Kidney epithelial cell (primary cell): ENCODE measurements around the gene HOXB3. TPM values are rescaled to one million over a fixed set of nuclear protein-coding genes. Genes with fewer than 3 reads are reported as not detected.

ENCODE experiments used
- DNase-seq: peaks from one replicate; pipeline ENCODE4 v3.0.0-alpha.2; 2010; ENCODE audit warnings: low read depth
- H3K27me3 ChIP-seq: 2 replicates; pipeline ENCODE4 v1.6.0; 2011; ENCODE audit warnings: low read length; ENCODE audit not compliant: control insufficient read depth, insufficient read depth
- H3K36me3 ChIP-seq: 2 replicates; pipeline ENCODE4 v1.5.1; 2011; ENCODE audit warnings: low read length; ENCODE audit not compliant: control insufficient read depth, insufficient read depth
- H3K4me3 ChIP-seq: 2 replicates; pipeline ENCODE4 v1.5.1; 2011; ENCODE audit warnings: low read depth, mild to moderate bottlenecking, control low read depth, low read length
- total RNA-seq: library from RNA; depleted of rRNA; stranded (reverse); fragments of >200 nt; gene quantifications from 2 replicates; pipeline ENCODE4 v1.2.3, GENCODE V29; 2015
- TF ChIP-seq, protein P1 (sequence below): IDR thresholded peaks from 2 replicates; pipeline ENCODE4 v1.5.1; 2011; ENCODE audit warnings: mild to moderate bottlenecking, moderate library complexity, low read length, control low read depth, inconsistent platforms; ENCODE audit not compliant: insufficient read depth, poor library complexity, severe bottlenecking

The HOXB3 gene
- total RNA-seq, 1 donor from 2014 or later: 31.1 TPM

DNA sequence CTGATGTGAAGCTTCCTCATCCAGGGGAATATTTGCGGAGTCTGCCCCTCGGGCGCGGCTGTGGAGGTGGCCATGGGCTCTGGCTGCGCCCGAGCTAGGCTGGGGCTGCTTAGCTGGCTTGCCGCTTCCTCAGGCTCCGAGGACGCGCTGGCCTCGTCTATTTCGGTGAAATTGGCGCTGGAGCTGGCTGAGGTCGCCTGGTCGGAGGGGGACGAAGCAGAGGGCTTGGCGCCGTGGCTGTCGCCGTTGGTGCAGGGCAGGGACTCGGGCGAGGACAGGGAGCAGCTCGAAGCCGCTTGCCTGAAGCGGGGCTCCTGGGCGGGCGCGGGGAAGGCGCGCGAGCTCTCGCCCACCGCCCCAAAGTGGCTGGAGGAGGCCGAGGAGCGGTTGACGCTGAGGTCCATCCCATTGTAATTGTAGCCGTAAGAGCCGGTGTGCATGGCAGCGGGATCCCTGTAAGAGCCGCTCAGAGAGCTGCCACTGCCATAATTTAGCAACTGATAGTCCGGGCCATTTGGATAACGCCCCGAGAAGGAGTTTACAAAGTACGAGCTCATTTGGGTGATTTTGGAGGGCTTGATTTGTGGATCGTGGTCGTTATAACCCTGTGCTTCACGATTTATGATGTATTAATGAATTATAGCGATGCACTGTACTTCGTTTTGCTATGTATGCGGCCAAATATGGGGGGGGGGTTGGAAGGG, 3.2 kb upstream of the HOXB3 start, which contains the start of gene HOXB5:
HOXB5 (minus strand) TSS at position 654 of the 704 bp plus-strand sequence; CDS start at position 557, 97 bp downstream.
- Histone ChIP-seq H3K36me3 (peaks cover 4% of the 10 kb centered on the region), H3K27me3 (no peaks in the 10 kb centered on the region), H3K4me3 (peak within 1 kb of the TSS; percentile 92)
- DNase-seq: no peak
- TF ChIP-seq, protein P1, sequence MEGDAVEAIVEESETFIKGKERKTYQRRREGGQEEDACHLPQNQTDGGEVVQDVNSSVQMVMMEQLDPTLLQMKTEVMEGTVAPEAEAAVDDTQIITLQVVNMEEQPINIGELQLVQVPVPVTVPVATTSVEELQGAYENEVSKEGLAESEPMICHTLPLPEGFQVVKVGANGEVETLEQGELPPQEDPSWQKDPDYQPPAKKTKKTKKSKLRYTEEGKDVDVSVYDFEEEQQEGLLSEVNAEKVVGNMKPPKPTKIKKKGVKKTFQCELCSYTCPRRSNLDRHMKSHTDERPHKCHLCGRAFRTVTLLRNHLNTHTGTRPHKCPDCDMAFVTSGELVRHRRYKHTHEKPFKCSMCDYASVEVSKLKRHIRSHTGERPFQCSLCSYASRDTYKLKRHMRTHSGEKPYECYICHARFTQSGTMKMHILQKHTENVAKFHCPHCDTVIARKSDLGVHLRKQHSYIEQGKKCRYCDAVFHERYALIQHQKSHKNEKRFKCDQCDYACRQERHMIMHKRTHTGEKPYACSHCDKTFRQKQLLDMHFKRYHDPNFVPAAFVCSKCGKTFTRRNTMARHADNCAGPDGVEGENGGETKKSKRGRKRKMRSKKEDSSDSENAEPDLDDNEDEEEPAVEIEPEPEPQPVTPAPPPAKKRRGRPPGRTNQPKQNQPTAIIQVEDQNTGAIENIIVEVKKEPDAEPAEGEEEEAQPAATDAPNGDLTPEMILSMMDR: no peak

DNA sequence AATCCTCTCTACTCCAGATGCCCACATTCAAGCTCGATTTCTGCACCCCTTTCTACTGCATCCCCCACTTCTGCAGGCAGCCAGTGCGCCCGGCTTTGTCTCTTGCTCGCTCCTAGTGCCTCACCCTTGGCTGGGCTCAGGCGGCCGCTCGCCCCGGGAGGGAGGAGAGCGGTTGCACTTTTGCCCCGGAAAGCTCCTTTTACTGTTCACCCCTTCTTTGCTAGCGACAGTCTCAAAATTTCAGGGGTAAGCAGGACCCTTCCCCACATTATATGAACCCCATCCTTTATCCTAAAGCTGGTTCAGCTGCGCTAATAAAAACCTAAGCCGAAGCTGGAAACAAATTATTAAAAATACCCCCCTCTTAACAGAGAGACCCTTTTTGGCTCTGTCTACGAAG, 2.5 kb upstream of the HOXB3 start:
- H3K36me3 ChIP-seq: peaks cover 6% of the 10 kb centered on the region
- no peak for DNase-seq
- TF ChIP-seq, protein P1: no peak
- H3K27me3 ChIP-seq: no peaks in the 10 kb centered on the region
- H3K4me3 ChIP-seq: peak overlapping the region; percentile 68

DNA sequence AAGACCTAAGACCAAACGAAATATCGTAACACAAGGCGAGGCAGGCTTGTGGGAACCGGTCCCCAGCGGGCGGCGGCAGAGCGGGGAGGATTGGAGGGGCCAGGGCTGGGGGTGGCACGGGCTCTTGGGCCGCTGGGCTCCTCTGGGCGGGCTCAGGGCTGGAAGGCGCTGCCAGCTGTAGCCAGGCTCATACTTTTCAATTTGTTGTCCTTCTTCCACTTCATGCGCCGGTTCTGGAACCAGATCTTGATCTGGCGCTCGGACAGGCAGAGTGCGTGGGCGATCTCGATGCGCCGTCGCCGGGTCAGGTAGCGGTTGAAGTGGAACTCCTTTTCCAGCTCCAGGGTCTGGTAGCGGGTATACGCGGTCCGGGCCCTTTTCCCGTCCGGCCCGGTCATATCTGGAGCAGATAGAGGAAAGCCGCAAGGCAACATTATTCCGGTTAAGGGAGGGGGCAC, 2.0 kb upstream of the HOXB3 start:
- H3K36me3 ChIP-seq: peaks cover 6% of the 10 kb centered on the region
- H3K27me3 ChIP-seq: no peaks in the 10 kb centered on the region
- peak overlapping the region; percentile 68 for H3K4me3 ChIP-seq
- DNase-seq: no peak
- TF ChIP-seq, protein P1: no peak

DNA sequence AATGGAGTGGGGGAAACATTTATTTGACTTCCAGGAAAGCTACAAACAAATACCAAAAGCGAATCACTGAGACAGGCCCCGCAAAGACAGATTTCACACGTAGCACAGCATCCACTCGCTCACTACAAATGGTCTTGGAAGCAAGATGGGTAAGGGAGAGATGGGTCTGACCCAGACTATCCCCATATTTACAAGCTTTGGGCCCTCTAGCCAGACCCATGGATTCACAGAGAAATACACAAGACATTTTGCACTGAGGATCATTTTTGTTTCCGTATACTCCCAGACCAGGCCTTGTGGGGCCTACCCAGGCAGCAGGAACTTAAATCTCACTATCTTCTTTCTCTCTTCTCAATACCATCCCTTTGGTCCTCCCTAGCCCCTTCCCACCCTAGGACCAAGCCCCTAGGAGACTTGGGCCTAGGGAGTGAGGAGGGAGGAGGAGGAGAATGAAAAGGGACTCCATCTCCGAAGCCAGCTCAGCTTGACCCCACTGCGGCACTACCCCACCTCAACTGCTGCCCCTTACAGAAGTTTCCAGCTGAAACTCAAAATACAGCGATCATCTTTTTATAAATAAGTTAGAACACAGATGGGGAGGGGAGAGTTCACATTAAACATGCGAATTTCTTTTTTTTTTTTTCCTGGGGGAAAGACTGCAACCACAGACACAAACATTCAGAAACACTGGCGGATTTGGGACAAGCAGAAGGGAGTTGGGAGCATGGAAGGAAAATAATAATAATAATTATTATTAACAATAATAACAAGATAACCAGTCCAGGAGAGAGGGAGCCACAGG, 1.4 kb upstream of the HOXB3 start:
- Histone ChIP-seq H3K4me3 (peak overlapping the region; percentile 68), H3K27me3 (no peaks in the 10 kb centered on the region), H3K36me3 (peaks cover 6% of the 10 kb centered on the region)
- TF ChIP-seq, protein P1: no peak
- DNase-seq: no peak

DNA sequence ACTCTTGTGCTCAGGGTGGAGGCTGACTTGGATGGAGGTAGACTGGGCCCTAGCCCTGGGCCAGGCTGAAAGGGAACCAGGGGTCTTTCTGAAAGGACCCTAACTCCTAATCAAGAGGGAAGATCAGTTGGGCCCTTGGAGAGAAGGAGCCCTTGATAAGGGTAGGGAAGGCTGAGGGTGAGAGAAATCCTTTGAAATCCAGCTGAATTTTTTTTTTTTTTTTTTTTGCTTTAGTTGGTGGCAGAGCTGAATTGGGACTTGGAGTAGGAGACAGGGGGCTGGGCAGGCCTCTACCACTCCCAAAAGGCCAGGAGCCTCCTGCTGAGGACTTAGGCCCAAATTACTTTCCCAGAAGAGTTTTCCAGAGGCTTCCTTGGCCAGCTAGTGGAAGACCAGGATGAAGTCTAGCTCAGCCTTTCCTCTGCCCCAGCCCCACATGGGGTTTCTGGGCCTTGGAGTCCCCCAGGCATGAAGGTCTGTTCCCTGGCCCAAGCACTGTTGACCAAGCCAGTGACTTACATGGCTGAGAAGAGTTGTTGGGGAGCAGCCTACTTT, 643 bp upstream of the HOXB3 start:
- Histone ChIP-seq H3K36me3 (peaks cover 6% of the 10 kb centered on the region), H3K4me3 (peak overlapping the region; percentile 68), H3K27me3 (no peaks in the 10 kb centered on the region)
- TF ChIP-seq, protein P1: no peak
- DNase-seq: no peak
